SIG-M5 (cell line): Measurements from ENCODE around the gene CALML3.

Experiments used
- DNase-seq: peaks from one replicate; lab custom pipeline; 2025; lab: John Stamatoyannopoulos, UW

The CALML3 gene

DNA sequence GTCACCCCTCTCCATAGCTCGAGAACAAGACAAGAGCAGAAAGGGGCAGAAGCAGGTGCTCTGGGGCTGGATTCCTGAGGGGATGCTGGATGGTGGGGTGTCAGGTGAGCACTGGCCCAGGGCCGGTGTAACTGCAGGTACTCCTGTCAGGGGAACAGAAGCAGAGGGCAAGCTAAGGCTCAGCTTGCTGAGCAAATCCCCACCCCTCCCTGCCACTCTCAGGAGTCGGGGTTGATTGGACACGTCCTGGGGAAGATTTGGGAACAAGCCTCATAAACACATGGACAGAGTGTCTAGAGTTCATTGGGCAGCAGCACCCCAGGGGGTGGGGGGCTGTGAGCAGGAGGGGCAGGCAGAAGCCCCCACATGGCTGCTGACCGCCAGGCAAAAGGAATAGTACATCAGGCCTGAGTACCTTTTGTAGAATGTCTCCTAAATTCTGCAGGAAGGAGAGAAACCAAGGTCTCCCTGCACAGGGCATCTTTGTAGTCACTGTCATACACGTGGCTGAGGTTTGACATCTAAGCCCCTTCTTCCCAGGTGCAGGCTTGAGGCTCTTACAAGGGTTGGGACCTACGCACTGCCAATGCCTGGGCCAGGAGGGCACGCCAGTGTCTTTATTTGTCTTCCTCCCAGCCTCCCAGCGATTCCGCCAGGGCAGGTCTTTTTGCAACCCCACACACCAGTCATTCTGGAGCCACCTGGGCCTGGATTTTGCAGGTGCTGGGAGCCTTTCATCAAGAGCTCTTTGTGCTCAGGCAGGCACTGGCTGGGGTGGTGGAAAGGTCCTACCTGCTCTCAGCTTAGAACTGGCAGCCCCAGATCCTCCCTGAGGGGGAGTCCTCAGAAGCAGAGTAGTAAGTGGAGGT is 2.8 kb downstream of the CALML3 start:
- no peak for DNase-seq

- no peak for DNase-seq
Measured at GRCh38 chr10:5528989-5529701, 4.4 kb downstream of the CALML3 start.

GRCh38 chr10:5529702-5530411 is 5.1 kb downstream of the CALML3 start:
- no peak for DNase-seq

- DNase-seq, result no peak
Measured at GRCh38 chr10:5530412-5530806, 5.6 kb downstream of the CALML3 start.

DNA sequence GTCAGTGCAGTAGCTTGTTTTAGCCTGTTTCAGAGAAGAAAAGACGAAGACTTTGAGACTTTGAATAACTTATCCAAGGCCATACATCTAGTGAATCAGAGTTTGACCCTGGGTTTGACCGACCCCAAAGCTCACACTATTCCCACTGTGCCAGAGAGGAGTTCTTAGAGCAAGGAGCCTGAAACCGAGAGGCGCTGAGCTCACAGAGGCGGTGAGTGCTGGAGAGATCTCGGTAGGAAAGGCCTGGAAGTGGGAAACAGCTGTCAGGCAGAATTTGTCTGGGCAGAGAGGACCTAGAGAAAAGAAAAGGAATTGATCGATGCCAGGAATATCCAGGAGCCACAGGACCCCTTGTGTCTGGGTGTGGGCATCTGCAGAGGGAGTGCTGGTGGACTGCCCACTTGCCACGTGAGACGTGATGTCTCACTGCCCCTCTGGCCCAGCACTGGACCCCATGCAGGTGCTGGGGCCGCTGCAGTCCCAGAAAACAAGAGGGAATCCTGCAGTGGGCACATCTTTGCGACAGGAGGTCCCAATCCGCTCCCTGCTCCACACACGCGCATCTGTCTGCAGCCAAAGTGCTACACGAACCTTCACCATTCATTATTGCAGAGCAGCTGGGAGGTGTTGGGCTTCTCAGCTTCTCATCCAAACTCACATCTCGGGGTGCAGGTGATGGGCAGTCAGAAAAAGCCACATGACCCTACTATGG is 6.2 kb downstream of the CALML3 start:
- DNase-seq, result no peak

- DNase-seq, result no peak
Measured at GRCh38 chr10:5531558-5532306, 7.0 kb downstream of the CALML3 start.

DNA sequence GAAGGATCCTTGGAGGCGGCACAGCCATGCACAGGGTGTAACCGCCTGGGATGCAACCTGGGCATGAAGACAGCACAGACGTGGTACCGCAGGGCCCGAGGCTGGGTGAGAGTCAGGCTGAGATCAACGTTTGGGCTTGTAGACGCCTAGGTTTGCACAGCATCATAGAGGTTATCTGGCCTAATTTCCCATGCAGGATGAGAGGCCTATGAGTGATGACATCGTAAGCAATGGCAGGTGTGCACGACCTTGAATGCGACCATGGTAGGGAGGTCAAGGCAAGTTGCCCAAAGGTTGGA is 7.5 kb downstream of the CALML3 start:
- DNase-seq, result no peak

GRCh38 chr10:5532618-5533097 is 7.9 kb downstream of the CALML3 start:
- DNase-seq, result no peak

DNA sequence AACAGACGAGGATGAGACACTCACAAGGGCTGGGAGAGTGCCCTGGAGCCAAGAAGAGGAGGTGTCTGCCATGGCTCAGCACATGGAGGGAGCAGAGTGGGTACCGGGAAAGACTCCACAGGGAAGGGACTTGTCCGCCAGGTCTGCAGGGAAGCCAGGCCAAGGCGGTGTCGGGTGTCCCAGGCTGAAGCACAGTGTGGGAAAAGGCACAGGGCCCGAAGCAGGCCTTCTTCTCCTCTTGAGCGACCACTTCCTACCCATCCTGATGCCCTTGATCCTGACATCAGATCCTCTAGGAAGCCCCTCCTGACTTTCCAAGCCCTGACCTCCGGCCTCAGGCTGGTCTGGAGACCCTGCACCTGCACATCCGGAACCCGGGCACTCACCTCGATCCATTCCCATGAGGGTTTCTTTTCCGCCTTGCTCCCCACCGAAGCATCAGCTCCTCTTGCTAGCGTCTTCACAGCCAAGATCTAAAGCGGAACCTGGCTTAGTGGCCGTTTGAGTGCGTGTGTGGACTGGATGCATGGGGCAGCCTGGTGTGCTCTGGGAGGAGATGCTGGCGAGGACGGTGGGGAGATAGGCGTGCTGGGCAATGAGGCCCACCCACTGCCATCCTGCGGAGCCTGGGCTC is 8.5 kb downstream of the CALML3 start:
- DNase-seq, result no peak

GRCh38 chr10:5534051-5534821 is 9.5 kb downstream of the CALML3 start:
- DNase-seq, result no peak

- no peak for DNase-seq
Measured at GRCh38 chr10:5534880-5535856, 10.4 kb downstream of the CALML3 start.

DNA sequence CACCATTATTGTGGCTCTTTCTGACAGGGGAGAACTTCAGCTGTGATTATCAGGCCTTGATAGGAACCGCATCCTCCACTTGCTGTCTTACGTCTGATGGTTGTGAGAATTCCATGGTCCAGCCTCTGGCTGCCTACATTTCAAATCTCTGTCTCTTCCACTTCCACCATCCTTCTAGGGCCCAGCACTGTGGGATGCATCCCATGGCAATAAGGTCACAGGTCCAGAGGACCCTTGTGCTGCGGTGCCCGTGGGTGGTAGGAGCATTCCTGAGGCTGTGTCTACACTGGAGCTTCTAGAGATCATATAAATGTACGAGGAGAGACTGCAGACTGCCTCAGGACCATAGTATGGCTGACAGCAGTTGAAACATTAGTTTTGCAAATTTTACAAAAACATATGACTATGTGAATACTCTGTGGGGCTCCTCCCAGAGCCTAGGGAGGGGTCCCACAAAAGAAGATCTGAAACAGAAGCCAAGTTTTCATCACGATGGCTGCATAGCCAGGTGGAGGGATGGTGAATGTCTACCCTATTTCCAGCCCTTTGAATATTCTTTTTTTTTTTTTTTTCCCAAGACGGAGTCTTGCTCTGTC is 11.8 kb downstream of the CALML3 start:
- DNase-seq, result no peak

DNA sequence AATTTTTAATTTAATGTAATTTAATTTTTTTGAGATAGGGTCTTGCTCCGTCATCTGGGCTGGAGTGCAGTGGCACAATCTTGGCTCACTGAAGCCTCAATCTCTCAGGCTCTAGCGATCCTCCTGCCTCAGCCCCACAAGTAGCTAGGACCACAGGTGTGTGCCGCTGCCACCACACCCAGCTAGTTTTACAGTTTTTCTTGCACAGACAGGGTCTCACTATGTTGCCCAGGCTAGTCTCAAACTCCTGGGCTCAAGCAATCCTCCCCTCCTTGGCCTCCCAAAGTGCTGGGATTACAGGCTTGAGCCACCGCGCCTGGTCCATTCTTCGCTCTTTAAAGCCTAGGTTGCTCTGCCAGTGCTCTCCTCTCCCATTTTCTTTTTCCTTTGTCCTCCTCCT is 12.9 kb downstream of the CALML3 start:
- no peak for DNase-seq

DNA sequence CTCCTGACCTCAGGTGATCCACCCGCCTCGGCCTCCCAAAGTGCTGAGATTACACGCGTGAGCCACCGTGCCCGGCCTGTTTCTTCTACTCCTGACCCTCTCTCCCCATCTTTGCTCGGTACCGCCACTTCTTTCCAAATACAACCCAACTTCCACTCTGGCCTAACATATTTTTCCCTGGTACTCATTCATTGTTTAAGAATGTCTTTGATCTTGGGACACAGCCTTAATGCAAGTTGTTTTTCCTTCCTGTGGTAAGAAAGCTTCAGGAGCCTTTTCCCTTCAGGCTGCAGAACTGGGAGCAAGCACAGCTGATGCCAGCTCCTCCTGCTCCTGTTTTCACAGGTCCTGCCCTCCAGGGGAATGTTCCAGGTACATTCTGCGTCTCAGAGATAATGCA is 13.7 kb downstream of the CALML3 start:
- no peak for DNase-seq

- no peak for DNase-seq
Measured at GRCh38 chr10:5538892-5539651, 14.3 kb downstream of the CALML3 start.

- no peak for DNase-seq
Measured at GRCh38 chr10:5540080-5540479, 15.3 kb downstream of the CALML3 start.

DNA sequence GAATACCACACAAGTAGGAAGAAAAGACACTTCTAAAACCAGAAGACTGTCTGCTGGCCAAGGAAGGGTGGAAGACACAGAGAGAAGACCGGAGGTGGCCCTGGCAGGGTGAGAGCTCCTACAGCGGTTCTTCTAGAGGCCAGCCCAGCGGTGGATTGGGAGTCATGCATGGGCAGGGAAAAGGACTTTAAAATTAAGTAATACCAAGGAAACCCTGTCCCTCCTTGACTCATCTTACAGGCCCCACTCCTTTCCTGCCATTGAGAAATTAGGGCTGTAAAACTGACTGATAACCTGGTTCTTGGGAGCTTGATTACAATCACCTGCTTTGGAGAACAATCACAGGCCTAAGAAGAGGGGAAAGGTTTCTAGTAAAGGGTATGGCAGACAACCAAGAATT is 16.1 kb downstream of the CALML3 start:
- no peak for DNase-seq

DNA sequence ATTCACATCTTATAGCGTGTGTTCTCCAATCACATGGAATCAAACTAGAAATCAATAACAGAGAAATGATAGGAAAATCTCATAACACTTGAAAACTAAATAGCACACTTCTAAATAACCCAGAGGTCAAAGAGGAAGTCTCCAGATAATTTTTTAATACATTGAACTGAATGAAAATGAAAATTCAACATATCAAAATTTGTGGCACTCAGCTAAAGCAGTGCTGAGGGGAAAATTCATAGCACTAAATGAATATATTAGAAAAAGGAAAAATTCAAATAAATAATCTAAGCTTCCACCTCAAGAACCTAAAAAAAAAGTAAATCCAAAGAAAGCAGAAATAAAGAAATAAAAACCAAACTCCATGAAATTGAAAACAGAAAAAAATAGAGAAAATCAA is 17.3 kb downstream of the CALML3 start:
- DNase-seq, result no peak
